Activated naive CD4-positive, alpha-beta T cell (primary cell): Measurements from ENCODE around the gene IMPG1.

Experiments
- DNase-seq, 4 experiments: peaks; one replicate each; lab custom pipeline; 2025; lab: John Stamatoyannopoulos, UW

Gene IMPG1

GRCh38 chr6:76072562-76072961 lies at the start of gene IMPG1:
TSS of gene IMPG1 (minus strand) at chr6:76072662. CDS start at chr6:76072488, 174 bp downstream.
- no peak for DNase-seq

- no peak for DNase-seq
Observed at GRCh38 chr6:76120302-76120701, 47.8 kb upstream of the IMPG1 start.

- no peak for DNase-seq
Observed at GRCh38 chr6:76073281-76073680, 819 bp upstream of the IMPG1 start.

- no peak for DNase-seq
Observed at GRCh38 chr6:76057469-76057868, 15.0 kb downstream of the IMPG1 start.

DNA sequence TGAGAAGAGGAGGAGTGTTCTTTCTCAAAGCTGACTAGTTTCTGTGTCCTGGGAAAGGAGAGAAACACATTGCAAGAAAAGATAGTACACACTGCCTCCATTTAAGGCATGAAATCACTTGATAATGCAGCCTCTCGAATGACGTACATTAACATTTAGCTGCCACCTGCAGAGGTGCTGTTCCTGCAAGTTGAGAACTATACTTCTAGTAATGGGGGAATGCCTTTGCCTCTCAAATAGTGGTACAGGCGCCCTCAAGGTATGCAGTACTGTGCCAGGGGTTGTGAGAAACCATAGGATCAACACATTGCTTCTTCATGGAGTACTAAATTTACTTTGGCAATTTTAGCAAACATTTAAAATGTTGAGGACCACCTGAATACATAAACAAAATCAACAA lies 20.1 kb downstream of the IMPG1 start:
- DNase-seq = no peak

DNA sequence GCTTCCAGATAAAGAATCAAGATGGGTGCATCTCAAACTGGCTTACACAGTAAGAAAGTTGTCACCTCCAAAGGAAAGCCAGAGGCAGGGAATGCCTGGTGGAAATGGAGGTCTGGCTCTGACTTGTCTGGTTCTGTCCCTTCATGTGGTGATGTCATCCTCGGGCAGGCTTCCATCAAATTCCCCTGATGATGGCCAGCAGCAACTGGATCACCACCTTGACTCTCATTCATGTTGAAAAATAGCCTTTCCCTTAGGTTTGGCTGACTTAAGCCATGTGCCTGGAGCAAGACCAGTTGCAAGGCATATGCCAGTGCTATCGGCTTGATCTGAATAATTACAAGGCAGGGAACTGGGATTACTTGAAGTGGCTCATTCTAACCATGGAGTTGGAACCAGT lies 28.8 kb downstream of the IMPG1 start:
- no peak for DNase-seq

GRCh38 chr6:76035713-76036112 lies 36.7 kb downstream of the IMPG1 start:
- no peak for DNase-seq

GRCh38 chr6:76026101-76026500 lies 46.4 kb downstream of the IMPG1 start:
- DNase-seq = no peak

GRCh38 chr6:76014626-76015530 lies 57.6 kb downstream of the IMPG1 start:
- DNase-seq = no peak

GRCh38 chr6:76004202-76004601 lies 68.3 kb downstream of the IMPG1 start:
- no peak for DNase-seq

DNA sequence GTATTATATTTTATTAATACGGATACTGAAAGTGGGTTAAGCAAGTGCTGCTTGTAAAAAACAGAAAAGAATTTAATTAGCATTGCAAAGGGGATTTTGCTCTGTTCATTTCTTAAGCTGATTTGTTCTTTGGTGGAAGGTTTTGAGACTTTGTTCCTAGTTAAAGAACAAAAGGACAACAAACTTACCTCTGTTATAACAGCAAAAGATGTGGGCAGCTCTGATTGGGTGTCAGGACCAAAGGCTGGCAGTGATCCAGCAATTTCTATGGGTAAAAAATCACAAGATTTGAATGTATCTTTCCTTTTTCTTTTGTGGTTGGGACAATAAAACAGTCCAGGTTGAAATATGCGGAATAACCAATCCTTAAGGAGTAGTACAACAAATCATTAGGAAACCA lies 68.8 kb downstream of the IMPG1 start:
- no peak for DNase-seq

- no peak for DNase-seq
Observed at GRCh38 chr6:76003113-76003512, 69.3 kb downstream of the IMPG1 start.

DNA sequence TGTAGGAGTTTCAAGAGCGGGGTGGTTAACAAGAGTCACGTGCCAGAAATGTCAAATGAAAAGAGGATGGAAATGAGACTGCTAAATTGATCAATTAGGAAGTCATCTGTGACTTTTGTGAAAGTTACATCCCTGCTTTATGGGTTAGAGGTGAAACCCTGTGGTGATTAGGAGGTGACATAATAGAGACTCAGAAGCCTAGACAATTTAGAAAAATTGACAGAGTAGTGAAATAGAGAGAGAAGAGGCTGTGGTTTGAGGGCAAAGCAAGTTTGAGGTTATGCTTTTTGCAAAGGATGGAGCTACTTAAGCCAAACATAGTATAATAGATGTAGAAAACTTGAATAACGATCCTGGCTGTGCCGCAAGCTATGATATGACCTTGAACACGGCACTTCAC lies 71.8 kb downstream of the IMPG1 start:
- no peak for DNase-seq

DNA sequence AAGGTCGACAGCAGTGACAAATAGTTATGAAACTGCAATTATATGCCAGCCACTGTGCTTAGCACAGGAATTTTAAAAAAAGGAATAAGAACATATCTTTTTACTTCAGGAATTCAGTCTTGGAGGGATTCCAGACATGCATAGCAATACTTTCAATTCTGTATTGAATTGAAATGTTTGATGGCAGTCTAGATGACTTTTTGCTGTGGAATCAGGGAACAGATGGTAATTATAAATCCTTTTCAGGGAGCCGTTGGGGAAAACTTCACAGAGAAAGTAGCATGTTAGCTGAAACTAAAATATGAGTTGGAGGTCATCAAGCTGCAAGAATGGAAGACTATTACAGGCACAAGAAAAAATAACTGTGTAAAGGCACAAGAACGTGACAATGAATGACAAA lies 74.8 kb downstream of the IMPG1 start:
- DNase-seq = no peak

DNA sequence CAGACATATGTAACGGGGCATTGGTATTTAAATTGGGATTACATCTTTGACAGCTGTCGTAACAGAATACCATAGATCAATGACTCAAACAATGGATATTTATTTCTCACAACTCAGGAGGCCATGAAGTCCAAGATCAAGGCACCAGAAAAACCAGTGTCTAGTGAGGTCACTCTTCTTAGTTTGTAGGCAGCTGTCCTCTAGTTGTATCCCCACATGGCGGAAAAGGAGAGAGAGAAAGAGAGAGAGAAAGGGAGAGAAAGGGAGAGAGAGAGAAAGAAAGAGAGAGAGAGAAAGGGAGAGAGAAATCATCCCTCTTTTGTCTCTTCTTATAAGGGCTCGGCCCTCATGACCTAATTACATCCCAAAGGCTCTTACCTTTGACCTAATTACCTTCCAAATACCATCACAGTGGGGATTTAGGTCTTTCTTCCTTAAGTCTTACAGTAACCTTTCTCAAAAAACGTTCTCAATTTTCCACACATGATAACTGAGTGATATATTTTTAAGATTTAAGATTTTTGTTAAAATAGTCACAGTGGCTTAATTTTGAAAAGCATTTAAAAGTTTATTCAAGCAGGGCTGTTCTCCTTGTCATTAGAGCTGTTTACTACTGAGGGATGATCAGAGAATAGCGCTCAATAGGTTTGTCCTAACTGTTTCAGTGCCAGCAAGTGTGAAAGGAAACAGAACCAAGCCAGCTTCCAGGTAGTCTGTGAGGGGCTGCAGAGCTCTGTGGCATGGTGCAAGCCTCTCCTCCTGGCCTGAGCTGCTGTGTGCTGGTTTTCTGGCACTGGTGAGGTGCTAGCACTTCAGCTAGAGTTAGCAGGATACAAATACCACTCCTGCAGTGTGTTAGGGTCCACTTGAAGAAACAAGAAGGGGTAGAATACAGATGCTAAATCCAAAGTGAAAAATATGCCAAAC lies 79.0 kb downstream of the IMPG1 start:
- DNase-seq = no peak

DNA sequence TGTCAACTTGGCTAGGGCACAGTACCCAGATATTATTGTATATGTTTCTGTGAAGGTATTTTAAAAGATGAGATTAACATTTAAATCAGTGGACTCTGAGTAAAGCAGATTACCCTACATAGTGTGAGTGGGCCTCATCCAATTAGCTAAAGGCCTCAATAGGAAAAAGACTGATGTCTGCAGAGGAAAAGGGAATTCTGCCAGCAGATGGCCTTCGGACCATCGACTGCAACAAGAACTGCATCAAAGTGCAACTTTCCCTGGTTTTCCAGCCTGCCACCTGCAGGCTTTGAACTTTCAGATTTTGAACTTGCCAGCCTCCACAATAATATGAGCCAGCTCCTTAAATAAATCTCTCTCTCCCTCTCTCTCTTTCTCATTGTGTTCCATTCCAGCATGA lies 80.5 kb downstream of the IMPG1 start:
- no peak for DNase-seq

GRCh38 chr6:75986935-75987334 lies 85.5 kb downstream of the IMPG1 start:
- no peak for DNase-seq

DNA sequence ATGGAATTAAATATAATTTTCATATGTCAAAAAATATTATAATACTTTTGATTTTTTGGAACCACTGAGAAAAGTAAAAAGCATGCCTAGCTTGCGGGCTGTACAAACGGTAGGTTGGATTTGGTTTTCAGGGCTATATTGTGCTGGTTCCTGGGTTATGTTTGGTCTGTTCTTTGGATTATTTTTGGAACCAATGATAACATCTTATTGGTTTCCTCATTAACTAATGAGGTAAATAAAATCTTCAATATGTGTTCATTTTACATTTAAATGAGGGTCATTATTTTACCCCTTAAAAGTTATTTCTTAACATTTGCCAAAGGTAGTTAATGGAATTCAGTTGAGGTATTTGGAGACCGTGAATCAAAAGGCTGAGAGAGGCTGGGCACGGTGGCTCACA lies 96.6 kb downstream of the IMPG1 start:
- no peak for DNase-seq

GRCh38 chr6:75970093-75970492 lies 102.4 kb downstream of the IMPG1 start:
- no peak for DNase-seq

GRCh38 chr6:75968143-75968542 lies 104.3 kb downstream of the IMPG1 start:
- DNase-seq = no peak

DNA sequence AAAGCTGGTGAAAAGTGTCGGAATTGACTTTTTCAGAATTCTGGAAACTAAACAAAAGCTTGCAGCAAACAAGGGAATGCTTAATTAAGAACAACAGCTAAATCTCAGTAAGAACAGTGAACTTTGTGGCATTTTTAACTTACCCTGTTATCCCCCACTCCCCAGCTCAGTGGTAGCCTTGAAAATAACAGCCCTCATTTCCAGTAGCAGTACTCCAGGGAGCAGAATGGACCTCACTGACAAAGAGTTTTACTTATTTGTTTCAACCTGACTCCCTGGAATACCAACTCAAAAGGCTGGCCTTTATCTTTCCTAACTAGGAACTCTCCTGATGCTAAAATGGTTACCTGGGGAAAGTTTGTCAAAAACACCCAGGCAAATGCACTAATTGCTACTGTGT lies 108.9 kb downstream of the IMPG1 start:
- no peak for DNase-seq

GRCh38 chr6:75952128-75952527 lies 120.3 kb downstream of the IMPG1 start:
- DNase-seq = no peak

- no peak for DNase-seq
Observed at GRCh38 chr6:75947935-75948334, 124.5 kb downstream of the IMPG1 start.
